ENCODE data around the gene FBXO5.
A peak's percentile ranks its signal among the peaks of the same experiment; 100 is the strongest.
"Not testable (repeated sequence)": the region's sequence is repeated elsewhere in the genome, so short reads cannot be mapped to it uniquely, and the experiment has no call there.

The FBXO5 gene

GRCh38 chr6:152982904-152983636, at the start of gene FBXO5:
Gene FBXO5 (minus strand): TSS chr6:152983041. CDS start chr6:152982959, 82 bp downstream.
- peak; percentile 92 for DNase-seq (ENCODE audit: low read depth)

- DNase-seq (ENCODE audit: low read depth) = peak; percentile 52
These were observed 49.5 kb upstream of the FBXO5 start for GRCh38 chr6:153032255-153032882.

- DNase-seq (ENCODE audit: low read depth) = no peak
These were observed 48.6 kb upstream of the FBXO5 start for GRCh38 chr6:153031335-153031955.

GRCh38 chr6:153028963-153029362, 46.1 kb upstream of the FBXO5 start:
- DNase-seq (ENCODE audit: low read depth) = no peak

GRCh38 chr6:153028286-153028685, 45.4 kb upstream of the FBXO5 start:
- no peak for DNase-seq (ENCODE audit: low read depth)

GRCh38 chr6:153027480-153027879, 44.6 kb upstream of the FBXO5 start:
- no peak for DNase-seq (ENCODE audit: low read depth)

- DNase-seq (ENCODE audit: low read depth) = no peak
These were observed 41.8 kb upstream of the FBXO5 start for GRCh38 chr6:153024709-153025017.

GRCh38 chr6:153023977-153024708, 41.3 kb upstream of the FBXO5 start:
- no peak for DNase-seq (ENCODE audit: low read depth)

GRCh38 chr6:153018355-153018754, 35.5 kb upstream of the FBXO5 start:
- no peak for DNase-seq (ENCODE audit: low read depth)

- DNase-seq (ENCODE audit: low read depth) = no peak
These were observed 34.0 kb upstream of the FBXO5 start for GRCh38 chr6:153016846-153017245.

- no peak for DNase-seq (ENCODE audit: low read depth)
These were observed 32.3 kb upstream of the FBXO5 start for GRCh38 chr6:153015094-153015640.

GRCh38 chr6:153013438-153013837, 30.6 kb upstream of the FBXO5 start:
- DNase-seq (ENCODE audit: low read depth) = no peak

GRCh38 chr6:153012856-153013255, 30.0 kb upstream of the FBXO5 start:
- no peak for DNase-seq (ENCODE audit: low read depth)

- no peak for DNase-seq (ENCODE audit: low read depth)
These were observed 20.5 kb upstream of the FBXO5 start for GRCh38 chr6:153003366-153003690.

- peak; percentile 93 for DNase-seq (ENCODE audit: low read depth)
These were observed 19.9 kb upstream of the FBXO5 start, which contains the start of gene MTRF1L for GRCh38 chr6:153002613-153003365. Gene MTRF1L (minus strand): TSS chr6:153002709. CDS start chr6:153002685, 24 bp downstream.

- no peak for DNase-seq (ENCODE audit: low read depth)
These were observed 19.1 kb upstream of the FBXO5 start for GRCh38 chr6:153001767-153002612.

GRCh38 chr6:153000790-153001189, 17.9 kb upstream of the FBXO5 start:
- not testable (repeated sequence) for DNase-seq (ENCODE audit: low read depth)

GRCh38 chr6:153000243-153000642, 17.4 kb upstream of the FBXO5 start:
- no peak for DNase-seq (ENCODE audit: low read depth)

- not testable (repeated sequence) for DNase-seq (ENCODE audit: low read depth)
These were observed 16.7 kb upstream of the FBXO5 start for GRCh38 chr6:152999538-152999937.

- no peak for DNase-seq (ENCODE audit: low read depth)
These were observed 11.0 kb upstream of the FBXO5 start for GRCh38 chr6:152993847-152994246.

- DNase-seq (ENCODE audit: low read depth) = no peak
These were observed 10.6 kb upstream of the FBXO5 start for GRCh38 chr6:152993431-152993830.
